Epithelial cell of proximal tubule (primary cell): ENCODE data around the gene LRATD1. TPM values are rescaled to one million over a fixed set of nuclear protein-coding genes. Genes with fewer than 3 reads are reported as not detected.

Experiments used
- DNase-seq: peaks from one replicate; pipeline ENCODE4 v3.0.0-alpha.2; 2011; ENCODE audit warnings: low read depth
- H3K4me3 ChIP-seq: 2 replicates; pipeline ENCODE4 v1.5.1; 2011; ENCODE audit warnings: low read depth, mild to moderate bottlenecking, low read length
- CTCF ChIP-seq: conservative IDR thresholded peaks from 2 replicates; pipeline ENCODE4 v1.5.1; 2012; ENCODE audit warnings: low read depth, mild to moderate bottlenecking, low read length
- total RNA-seq: library from RNA; depleted of rRNA; stranded (reverse); fragments of >200 nt; gene quantifications from 2 replicates; pipeline ENCODE4 v1.2.3, GENCODE V29; 2015

LRATD1 gene
- total RNA-seq, 1 donor from 2014 or later: 14.2 TPM

- no peak for DNase-seq
- H3K4me3 ChIP-seq: no peak overlapping the region
- no peak for TF ChIP-seq CTCF
Observed at GRCh38 chr2:14661163-14661562, 28.6 kb downstream of the LRATD1 start.

GRCh38 chr2:14673351-14673875 is 40.9 kb downstream of the LRATD1 start:
- DNase-seq: no peak
- no peak for TF ChIP-seq CTCF
- no peak overlapping the region for H3K4me3 ChIP-seq

GRCh38 chr2:14675489-14675888 is 43.0 kb downstream of the LRATD1 start:
- no peak for TF ChIP-seq CTCF
- DNase-seq: no peak
- no peak overlapping the region for H3K4me3 ChIP-seq

GRCh38 chr2:14676371-14676770 is 43.9 kb downstream of the LRATD1 start:
- no peak for DNase-seq
- TF ChIP-seq CTCF: no peak
- H3K4me3 ChIP-seq: no peak overlapping the region

GRCh38 chr2:14677039-14677438 is 44.5 kb downstream of the LRATD1 start:
- no peak for TF ChIP-seq CTCF
- H3K4me3 ChIP-seq: no peak overlapping the region
- no peak for DNase-seq

GRCh38 chr2:14678761-14679160 is 46.2 kb downstream of the LRATD1 start:
- no peak for TF ChIP-seq CTCF
- H3K4me3 ChIP-seq: no peak overlapping the region
- no peak for DNase-seq

- no peak for TF ChIP-seq CTCF
- DNase-seq: no peak
- no peak overlapping the region for H3K4me3 ChIP-seq
Observed at GRCh38 chr2:14681608-14682007, 49.1 kb downstream of the LRATD1 start.
